GM21825 (cell line): ENCODE results near the gene ATP1A3.
"Not testable (repeated sequence)": the region's sequence is repeated elsewhere in the genome, so short reads cannot be mapped to it uniquely, and the experiment has no call there.

Experiments used
- ATAC-seq: cut with Tn5 transposase; IDR thresholded peaks from one replicate; pipeline ENCODE4 v1.9.1; 2021; ENCODE audit warnings: mild to moderate bottlenecking, moderate library complexity; ENCODE audit not compliant: unreplicated experiment

ATP1A3 gene

GRCh38 chr19:41993612-41994483, at the start of gene ATP1A3:
ATP1A3 (minus strand) TSS chr19:41994230; CDS start chr19:41994076, 154 bp downstream.
- ATAC-seq: no peak

GRCh38 chr19:42042455-42043170, 48.6 kb upstream of the ATP1A3 start:
- no peak for ATAC-seq

- ATAC-seq: not testable (repeated sequence)
These were observed 46.5 kb upstream of the ATP1A3 start for GRCh38 chr19:42040491-42040890.

DNA sequence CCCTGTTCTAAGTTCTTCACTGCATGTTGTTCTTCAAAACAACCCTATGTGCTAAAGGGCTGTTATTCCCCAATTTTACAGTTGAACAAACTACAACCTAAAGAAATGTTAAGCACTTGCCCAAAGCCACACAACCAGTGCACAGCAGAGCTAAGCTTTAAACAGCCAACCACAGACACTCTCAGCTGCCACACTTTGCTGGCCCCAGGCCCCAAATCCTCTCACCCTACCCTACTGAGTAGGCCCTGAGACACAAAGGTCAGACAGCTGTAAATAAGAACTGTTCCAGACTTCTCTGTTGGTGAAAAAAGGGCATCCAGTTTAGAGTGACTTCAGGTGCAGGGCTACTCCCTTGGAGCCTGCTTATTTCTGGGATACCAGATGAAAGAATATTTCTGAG, 46.0 kb upstream of the ATP1A3 start:
- ATAC-seq: no peak

- no peak for ATAC-seq
These were observed 44.6 kb upstream of the ATP1A3 start for GRCh38 chr19:42038666-42039065.

DNA sequence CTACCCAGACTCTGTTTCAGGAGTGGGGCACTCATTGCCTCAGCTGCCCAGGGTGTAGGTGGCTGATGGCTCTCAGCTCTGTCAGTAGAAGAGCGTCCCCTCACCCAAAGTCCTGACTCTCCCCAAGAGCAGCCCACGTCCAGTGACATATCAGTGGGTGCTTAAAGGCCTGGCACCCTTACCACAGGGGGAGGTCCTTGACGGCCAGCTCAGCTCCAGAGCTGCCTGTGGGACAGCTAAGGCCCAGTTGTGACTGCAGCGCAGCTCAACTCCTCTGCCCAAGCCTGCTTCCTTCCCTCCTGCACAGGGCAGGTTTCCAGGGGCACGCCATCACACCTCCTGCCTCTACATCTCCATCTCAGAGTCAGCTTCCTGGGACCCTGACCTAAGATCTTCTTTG, 43.6 kb upstream of the ATP1A3 start:
- no peak for ATAC-seq

- ATAC-seq: peak; percentile 54
These were observed 40.8 kb upstream of the ATP1A3 start for GRCh38 chr19:42034640-42035391.

- no peak for ATAC-seq
These were observed 39.4 kb upstream of the ATP1A3 start for GRCh38 chr19:42033413-42033812.

DNA sequence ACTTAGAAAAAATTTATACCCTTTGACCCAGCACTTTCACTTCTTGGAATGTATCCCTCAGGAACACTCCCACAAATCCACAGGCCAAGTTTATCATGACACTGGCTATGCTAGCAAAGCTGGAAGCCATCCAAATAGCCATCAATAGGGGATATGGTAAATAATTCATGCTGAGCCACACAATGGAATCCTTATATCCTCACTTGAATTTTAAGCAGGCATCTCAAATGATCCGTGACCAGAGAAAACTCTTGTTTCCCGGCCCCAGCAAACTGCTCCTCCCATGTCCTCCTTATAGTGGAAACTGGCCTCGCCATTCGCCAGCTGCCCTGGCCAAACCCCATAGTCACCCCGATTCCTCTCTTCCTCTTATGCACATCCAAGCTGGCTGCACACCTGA, 38.4 kb upstream of the ATP1A3 start:
- ATAC-seq: no peak

DNA sequence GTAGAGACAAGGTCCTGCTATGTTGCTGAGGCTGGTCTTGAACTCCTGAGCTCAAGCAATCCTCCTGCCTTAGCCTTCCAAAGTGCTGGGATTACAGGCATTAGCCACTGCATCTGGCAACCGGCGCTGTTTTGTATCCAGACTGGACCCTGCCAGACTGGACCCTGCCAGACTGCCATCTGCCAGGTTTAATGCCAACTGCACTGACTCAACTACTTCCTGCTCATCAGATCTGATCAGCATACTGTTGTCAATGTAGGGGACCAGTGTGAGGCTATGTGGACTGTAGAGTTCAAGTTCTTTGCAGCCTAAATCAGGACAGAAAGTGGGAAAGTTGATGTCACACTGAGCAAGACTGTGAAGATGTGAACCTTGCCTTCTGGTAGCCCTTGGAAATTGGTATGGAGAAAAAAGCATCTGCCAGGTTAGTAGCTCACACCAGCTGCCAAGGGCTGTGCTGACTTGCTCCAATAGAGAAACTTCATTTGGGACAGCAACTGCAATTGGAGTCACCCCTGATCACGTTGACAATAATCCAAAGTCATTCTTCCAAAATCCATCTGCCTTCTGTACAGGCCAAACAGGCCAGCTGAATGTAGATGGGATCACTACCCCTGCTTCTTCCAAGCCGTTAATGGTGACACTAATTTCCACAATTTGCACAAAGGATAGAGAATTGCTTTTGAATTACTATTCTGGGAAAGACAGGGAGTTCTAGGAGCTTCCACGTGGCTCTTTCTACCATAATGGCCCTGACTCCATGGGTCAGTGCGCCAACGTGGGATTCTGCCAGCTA, 36.8 kb upstream of the ATP1A3 start:
- ATAC-seq: no peak

DNA sequence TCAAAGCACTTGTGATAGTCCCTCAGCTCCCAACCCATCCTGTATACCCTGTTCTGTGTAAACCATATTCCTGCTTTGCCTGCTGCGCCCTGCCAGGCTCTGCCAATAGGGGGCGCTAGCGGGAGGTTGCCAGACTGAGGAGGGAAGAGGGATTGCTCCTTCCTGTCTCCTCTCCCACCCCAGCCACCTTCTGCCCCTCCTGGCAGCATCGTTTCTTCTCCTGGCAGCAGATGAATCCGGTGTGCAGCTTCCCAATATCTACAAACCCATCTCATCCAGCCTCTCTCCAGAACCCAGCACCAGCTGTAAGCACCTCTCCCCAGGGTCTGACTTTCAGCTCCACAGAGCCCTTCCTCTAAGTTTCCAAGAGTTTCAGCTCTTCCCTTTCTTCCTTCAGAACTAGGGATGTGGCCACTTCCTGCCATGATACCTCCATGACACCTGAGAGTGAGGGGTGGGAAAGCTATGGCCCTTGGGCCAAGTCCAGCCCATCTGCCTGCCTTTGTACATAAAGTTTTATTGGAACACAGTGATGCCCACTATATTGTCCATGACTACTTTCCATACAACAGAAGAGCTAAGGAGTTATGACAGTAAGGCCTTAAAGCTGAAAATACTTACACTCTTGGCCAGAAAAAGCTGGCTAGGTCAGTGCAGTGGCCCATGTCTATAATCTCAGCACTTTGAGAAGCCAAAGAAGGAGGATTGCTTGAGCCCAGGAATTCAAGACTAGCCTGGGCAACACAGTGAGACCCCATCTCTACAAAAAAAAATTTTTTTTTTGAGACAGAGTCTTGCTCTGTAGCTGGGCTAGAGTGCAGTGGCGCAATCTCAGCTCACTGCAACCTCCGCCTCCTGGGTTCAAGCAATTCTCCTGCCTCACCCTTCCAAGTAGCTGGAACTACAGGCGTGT, 34.5 kb upstream of the ATP1A3 start:
- ATAC-seq: no peak

- ATAC-seq: no peak
These were observed 30.6 kb upstream of the ATP1A3 start for GRCh38 chr19:42024622-42025111.

- ATAC-seq: no peak
These were observed 29.9 kb upstream of the ATP1A3 start for GRCh38 chr19:42023943-42024260.

- ATAC-seq: no peak
These were observed 29.3 kb upstream of the ATP1A3 start for GRCh38 chr19:42023121-42023942.

DNA sequence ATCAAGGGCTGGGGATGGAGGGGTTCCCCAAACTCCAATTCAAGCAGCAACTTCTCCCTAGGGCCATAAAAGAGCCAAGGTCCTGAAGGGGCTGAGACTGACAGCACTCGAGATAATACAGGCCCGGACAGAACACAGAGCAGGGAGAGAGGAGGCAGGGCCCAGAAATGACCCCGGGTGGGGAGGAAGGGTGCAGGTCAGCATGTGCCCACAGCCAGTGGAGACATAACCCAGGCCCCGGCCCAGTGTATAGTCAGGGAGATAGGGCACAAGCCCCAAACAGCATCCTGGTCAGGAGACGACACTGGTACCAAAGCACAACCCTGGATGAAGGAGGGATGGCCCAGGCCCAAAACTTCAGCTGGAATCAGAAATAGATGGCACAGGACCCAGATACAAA, 28.6 kb upstream of the ATP1A3 start:
- ATAC-seq: no peak

GRCh38 chr19:42021185-42021584, 27.2 kb upstream of the ATP1A3 start:
- ATAC-seq: no peak

GRCh38 chr19:42018503-42019193, 24.6 kb upstream of the ATP1A3 start:
- ATAC-seq: no peak

GRCh38 chr19:42017040-42017439, 23.0 kb upstream of the ATP1A3 start:
- no peak for ATAC-seq
